ENCODE data around the gene PHACTR1. TPM values are rescaled to one million over a fixed set of nuclear protein-coding genes. Genes with fewer than 3 reads are reported as not detected.

PHACTR1 gene
- total RNA-seq, 4 donors from 2014 or later = 2.0 to 8.3 (median 4.5) TPM

DNA sequence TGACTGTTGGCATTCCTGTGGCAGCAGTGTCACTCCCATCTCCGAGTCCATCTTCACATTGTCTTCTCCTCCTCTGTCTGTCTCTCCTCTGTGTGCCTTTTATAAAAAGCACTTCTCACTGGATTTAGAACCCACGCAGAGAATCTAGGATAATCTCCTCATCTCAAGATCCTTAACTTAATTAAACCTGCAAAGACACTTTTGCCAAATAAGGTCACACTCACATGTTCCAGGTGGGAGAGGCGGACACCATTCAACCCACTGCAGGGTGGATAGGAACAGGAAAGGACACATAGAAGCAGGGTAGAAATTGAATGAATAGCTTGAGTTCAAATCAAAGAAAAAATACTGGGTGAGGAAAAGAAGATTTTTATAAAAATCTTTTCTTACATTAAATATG, 292.5 kb downstream of the PHACTR1 start:
- Histone ChIP-seq H3K4me1 (no peaks in the 10 kb centered on the region), H3K36me3 (peaks cover 0 to 2% of the 10 kb centered on the region in 2 donors), H3K27ac (no peak overlapping the region), H3K27me3 (peaks cover 0 to 8% of the 10 kb centered on the region in 2 donors), H3K9me3 (no peaks in the 10 kb centered on the region), H3K4me3 (no peak overlapping the region)
- intact Hi-C loops (cut with DNase I; ENCODE audit: low total_unique reads) = no loop called here
- TF ChIP-seq, protein P1, sequence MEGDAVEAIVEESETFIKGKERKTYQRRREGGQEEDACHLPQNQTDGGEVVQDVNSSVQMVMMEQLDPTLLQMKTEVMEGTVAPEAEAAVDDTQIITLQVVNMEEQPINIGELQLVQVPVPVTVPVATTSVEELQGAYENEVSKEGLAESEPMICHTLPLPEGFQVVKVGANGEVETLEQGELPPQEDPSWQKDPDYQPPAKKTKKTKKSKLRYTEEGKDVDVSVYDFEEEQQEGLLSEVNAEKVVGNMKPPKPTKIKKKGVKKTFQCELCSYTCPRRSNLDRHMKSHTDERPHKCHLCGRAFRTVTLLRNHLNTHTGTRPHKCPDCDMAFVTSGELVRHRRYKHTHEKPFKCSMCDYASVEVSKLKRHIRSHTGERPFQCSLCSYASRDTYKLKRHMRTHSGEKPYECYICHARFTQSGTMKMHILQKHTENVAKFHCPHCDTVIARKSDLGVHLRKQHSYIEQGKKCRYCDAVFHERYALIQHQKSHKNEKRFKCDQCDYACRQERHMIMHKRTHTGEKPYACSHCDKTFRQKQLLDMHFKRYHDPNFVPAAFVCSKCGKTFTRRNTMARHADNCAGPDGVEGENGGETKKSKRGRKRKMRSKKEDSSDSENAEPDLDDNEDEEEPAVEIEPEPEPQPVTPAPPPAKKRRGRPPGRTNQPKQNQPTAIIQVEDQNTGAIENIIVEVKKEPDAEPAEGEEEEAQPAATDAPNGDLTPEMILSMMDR (IDR thresholded peaks at IDR 0.05) = no peak
- no peak for TF ChIP-seq POLR2A (IDR thresholded peaks at IDR 0.05)
- DNase-seq = no peak

GRCh38 chr6:13009461-13009860, 292.9 kb downstream of the PHACTR1 start:
- H3K9me3 ChIP-seq = no peaks in the 10 kb centered on the region
- no peak for TF ChIP-seq POLR2A (IDR thresholded peaks at IDR 0.05)
- TF ChIP-seq, protein P1 (IDR thresholded peaks at IDR 0.05) = no peak
- no peak overlapping the region for H3K27ac ChIP-seq
- H3K4me1 ChIP-seq = no peaks in the 10 kb centered on the region
- H3K27me3 ChIP-seq = peaks cover 0 to 8% of the 10 kb centered on the region in 2 donors
- peaks cover 0 to 2% of the 10 kb centered on the region in 2 donors for H3K36me3 ChIP-seq
- H3K4me3 ChIP-seq = no peak overlapping the region
- DNase-seq = no peak
- intact Hi-C loops (cut with DNase I; ENCODE audit: low total_unique reads) = no loop called here

DNA sequence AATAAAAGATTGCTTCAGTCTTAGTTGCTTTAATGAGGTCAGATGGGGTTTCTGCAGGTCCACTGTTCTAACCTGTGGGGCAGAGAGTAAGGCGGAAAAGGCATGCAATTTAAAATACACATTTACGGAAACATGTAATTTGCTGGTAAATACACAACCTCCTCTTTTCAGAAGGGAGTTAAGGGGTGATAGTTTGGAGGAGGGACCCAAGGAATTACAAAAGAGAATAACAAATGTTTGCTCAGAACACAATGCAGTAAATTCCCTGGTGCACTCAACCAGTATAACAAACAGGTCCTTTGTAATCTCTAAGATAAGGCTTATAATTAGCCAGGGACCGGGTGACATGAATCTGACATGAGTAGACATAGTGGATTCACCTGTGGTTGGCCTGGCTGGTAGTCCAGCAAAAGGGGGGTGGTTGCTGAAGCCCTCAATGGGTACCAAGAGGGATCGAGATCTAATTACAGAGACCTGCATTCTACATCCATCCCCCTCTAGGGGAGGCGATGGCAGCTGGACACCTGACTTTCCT, 295.1 kb downstream of the PHACTR1 start:
- no peak for DNase-seq
- H3K4me1 ChIP-seq = no peaks in the 10 kb centered on the region
- no peaks in the 10 kb centered on the region for H3K9me3 ChIP-seq
- H3K27me3 ChIP-seq = peaks cover 0 to 8% of the 10 kb centered on the region in 2 donors
- no peak overlapping the region for H3K4me3 ChIP-seq
- H3K36me3 ChIP-seq = no peaks in the 10 kb centered on the region
- H3K27ac ChIP-seq = no peak overlapping the region
- intact Hi-C loops (cut with DNase I; ENCODE audit: low total_unique reads) = no loop called here
- TF ChIP-seq, protein P1 (IDR thresholded peaks at IDR 0.05) = no peak
- no peak for TF ChIP-seq POLR2A (IDR thresholded peaks at IDR 0.05)

- intact Hi-C loops (cut with DNase I; ENCODE audit: low total_unique reads) = no loop called here
- Histone ChIP-seq H3K36me3 (no peaks in the 10 kb centered on the region), H3K9me3 (no peaks in the 10 kb centered on the region), H3K4me1 (no peaks in the 10 kb centered on the region), H3K27me3 (peaks cover 0 to 8% of the 10 kb centered on the region in 2 donors), H3K4me3 (no peak overlapping the region), H3K27ac (no peak overlapping the region)
- no peak for DNase-seq
- no peak for TF ChIP-seq POLR2A (IDR thresholded peaks at IDR 0.05)
- TF ChIP-seq, protein P1 (IDR thresholded peaks at IDR 0.05) = no peak
These were observed 295.7 kb downstream of the PHACTR1 start for GRCh38 chr6:13012296-13012695.

GRCh38 chr6:13012977-13013680, 296.6 kb downstream of the PHACTR1 start:
- peak overlapping the region; percentile 18 to 24 for H3K4me3 ChIP-seq
- H3K9me3 ChIP-seq = no peaks in the 10 kb centered on the region
- no peak overlapping the region for H3K27ac ChIP-seq
- no peaks in the 10 kb centered on the region for H3K4me1 ChIP-seq
- no peak for DNase-seq
- TF ChIP-seq, protein P1 (IDR thresholded peaks at IDR 0.05) = no peak
- TF ChIP-seq POLR2A (IDR thresholded peaks at IDR 0.05) = no peak
- intact Hi-C loops (cut with DNase I; ENCODE audit: low total_unique reads) = no loop called here
- H3K36me3 ChIP-seq = no peaks in the 10 kb centered on the region
- peaks cover 0 to 8% of the 10 kb centered on the region in 2 donors for H3K27me3 ChIP-seq
